Common myeloid progenitor, CD34-positive (primary cell): ENCODE results near the gene MPHOSPH6.

ENCODE experiments used
- CTCF ChIA-PET: fragments of 350-600 bp; sonication (Branson Sonifier 250); formaldehyde crosslinking; loops from one replicate; lab custom pipeline; 2021; ENCODE audit warnings: antibody characterized with exemption; lab: Charles Lee
- POLR2A ChIA-PET: fragments of 350-600 bp; sonication (Branson Sonifier 250); formaldehyde crosslinking; loops from one replicate; lab custom pipeline; 2021; ENCODE audit warnings: antibody characterized with exemption; lab: Charles Lee
- DNase-seq, 3 donors: peaks; one replicate each; pipeline versions ENCODE4 v3.0.0 to v3.0.0-alpha.2; 2013
- H3K27ac ChIP-seq, 2 experiments: 1 replicate in 1 of 2; 2 replicates in 1 of 2; pipeline ENCODE4 v1.7.0; 2013; ENCODE audit warnings: inconsistent platforms in 2 of 2, low read length in 2 of 2, mild to moderate bottlenecking in 2 of 2, low read depth in 1 of 2, moderate library complexity in 1 of 2; ENCODE audit not compliant: severe bottlenecking in 2 of 2, insufficient read depth in 1 of 2, poor library complexity in 1 of 2
- H3K27me3 ChIP-seq, 5 experiments: replicated peaks in 2 of 5; 1 replicate in 3 of 5; 2 replicates in 2 of 5; pipeline versions ENCODE4 v1.6.1 to v1.7.0; 2013; ENCODE audit warnings: low read length in 4 of 5, mild to moderate bottlenecking in 2 of 5, moderate library complexity in 2 of 5, inconsistent platforms in 1 of 5; ENCODE audit not compliant: insufficient read depth in 5 of 5, control insufficient read depth in 4 of 5
- H3K36me3 ChIP-seq, 4 experiments: 1 replicate in 2 of 4; 2 replicates in 2 of 4; pipeline versions ENCODE4 v1.6.1 to v1.7.0; 2013; ENCODE audit warnings: low read length in 3 of 4, control low read depth in 1 of 4, mild to moderate bottlenecking in 1 of 4; ENCODE audit not compliant: control insufficient read depth in 4 of 4, insufficient read depth in 4 of 4
- H3K4me1 ChIP-seq, 4 experiments: 1 replicate in 3 of 4; 2 replicates in 1 of 4; pipeline versions ENCODE4 v1.6.1 to v1.7.1; 2013; ENCODE audit warnings: low read length in 3 of 4, mild to moderate bottlenecking in 3 of 4, control low read depth in 1 of 4, inconsistent platforms in 1 of 4, moderate library complexity in 1 of 4; ENCODE audit not compliant: control insufficient read depth in 4 of 4, insufficient read depth in 4 of 4; ENCODE audit errors: control extremely low read depth in 1 of 4
- H3K4me3 ChIP-seq, 7 experiments: 1 replicate in 4 of 7; 2 replicates in 3 of 7; pipeline versions ENCODE4 v1.5.1 to v1.7.0; 2013; ENCODE audit warnings: mild to moderate bottlenecking in 7 of 7, low read length in 6 of 7, moderate library complexity in 6 of 7, inconsistent platforms in 2 of 7, low read depth in 2 of 7, control low read depth in 1 of 7; ENCODE audit not compliant: insufficient read depth in 4 of 7, control insufficient read depth in 1 of 7; ENCODE audit errors: extremely low read depth in 1 of 7
- H3K9me3 ChIP-seq, 5 experiments: 1 replicate in 4 of 5; 2 replicates in 1 of 5; pipeline versions ENCODE4 v1.6.1 to v1.7.1; 2013; ENCODE audit warnings: low read length in 4 of 5, mild to moderate bottlenecking in 2 of 5, inconsistent platforms in 1 of 5, low read depth in 1 of 5, moderate library complexity in 1 of 5; ENCODE audit not compliant: control insufficient read depth in 4 of 5, insufficient read depth in 2 of 5; ENCODE audit errors: control extremely low read depth in 1 of 5
- WGBS: methylation state at CpG from one replicate; pipeline ENCODE4 v1.1.5; 2013; ENCODE audit not compliant: insufficient coverage; 5-methylcytosine and 5-hydroxymethylcytosine counted together

MPHOSPH6 gene

DNA sequence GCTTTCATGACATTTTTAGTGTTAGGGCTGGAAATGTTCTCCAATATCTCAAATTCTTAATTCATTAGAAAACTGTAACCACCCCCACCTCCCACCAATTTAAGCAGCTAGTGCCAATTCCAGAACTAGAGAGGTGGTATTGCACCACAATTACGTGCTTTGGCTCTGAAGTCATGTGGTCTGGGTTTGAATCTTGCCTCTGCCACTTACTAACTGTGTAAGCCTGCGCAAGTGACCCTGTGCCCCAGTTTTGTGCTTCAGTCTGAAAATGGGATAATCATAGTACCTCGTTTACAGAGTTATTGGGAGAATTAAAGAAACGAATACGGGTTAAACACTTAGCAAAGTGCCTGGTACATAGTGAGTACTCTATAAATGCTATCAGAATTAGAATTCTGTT lies 14.2 kb upstream of the MPHOSPH6 start:
- Histone ChIP-seq H3K36me3 (no peaks in the 10 kb centered on the region), H3K9me3 (no peaks in the 10 kb centered on the region), H3K27ac (no peak overlapping the region), H3K27me3 (peaks cover 0 to 5% (median 3%) of the 10 kb centered on the region in 5 experiments), H3K4me1 (no peaks in the 10 kb centered on the region), H3K4me3 (no peak overlapping the region)
- CTCF ChIA-PET, result no interaction called here
- POLR2A ChIA-PET, result no interaction called here
- DNase-seq, result no peak
- WGBS, result 91% methylated on average over 5 of the region's 5 CpGs

DNA sequence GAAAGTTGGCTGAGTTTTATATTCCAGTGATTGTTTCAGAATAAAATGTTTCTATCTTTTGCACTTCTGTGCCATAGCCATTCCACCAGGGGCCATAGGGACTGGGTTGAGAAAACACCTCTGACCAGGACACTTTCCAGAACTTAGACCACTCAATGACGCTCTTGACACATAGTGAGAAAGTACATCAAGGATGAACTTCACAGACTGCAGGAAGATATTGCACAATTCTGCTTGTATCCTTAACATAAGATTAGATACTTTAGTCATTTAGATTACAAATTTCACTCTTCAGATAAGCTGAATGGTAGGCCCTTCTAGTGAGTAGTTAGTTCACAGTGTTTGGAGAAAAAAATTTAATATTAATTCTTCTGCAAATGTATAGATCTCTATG lies 13.0 kb upstream of the MPHOSPH6 start:
- no peak overlapping the region for H3K27ac ChIP-seq
- POLR2A ChIA-PET, result no interaction called here
- no peaks in the 10 kb centered on the region for H3K9me3 ChIP-seq
- DNase-seq, result no peak
- H3K27me3 ChIP-seq, result peaks cover 0 to 7% (median 3%) of the 10 kb centered on the region in 5 experiments
- no CpG with 5 or more reads among the region's 1 CpG for WGBS
- no peaks in the 10 kb centered on the region for H3K4me1 ChIP-seq
- H3K36me3 ChIP-seq, result no peaks in the 10 kb centered on the region
- H3K4me3 ChIP-seq, result no peak overlapping the region
- CTCF ChIA-PET, result no interaction called here

DNA sequence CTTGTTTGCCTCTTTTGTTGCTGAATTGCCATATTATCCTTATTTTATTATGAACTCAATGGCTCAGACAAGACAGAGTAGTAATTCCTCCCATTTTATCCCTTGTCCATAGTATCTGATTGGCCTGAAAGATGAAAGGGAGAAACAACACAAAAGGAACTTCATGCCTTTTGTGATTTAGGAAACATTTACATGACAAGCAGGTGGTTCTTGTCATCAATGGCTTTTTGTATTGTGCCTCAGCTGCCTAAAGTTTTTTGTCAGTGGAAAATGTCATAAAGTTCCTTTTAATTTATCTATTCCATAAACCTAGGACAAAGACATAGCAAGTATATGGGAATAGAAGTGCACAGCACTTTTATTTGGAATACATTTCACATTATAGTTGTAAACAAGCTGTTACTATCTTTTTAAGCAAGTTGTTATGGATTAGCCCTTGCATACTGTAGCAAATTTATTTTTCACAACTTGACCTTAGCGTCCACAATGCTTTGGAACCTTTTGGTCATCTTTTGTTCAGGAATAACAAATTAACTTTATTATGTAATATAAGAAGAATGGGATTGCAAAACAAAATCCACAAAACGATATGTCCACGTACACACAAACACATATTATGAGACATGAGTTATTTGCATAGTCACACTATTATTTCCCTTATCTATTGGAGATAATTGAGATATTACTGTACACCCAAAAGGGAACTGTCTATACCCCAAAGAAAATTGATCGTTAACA lies 12.4 kb upstream of the MPHOSPH6 start:
- Histone ChIP-seq H3K27ac (no peak overlapping the region), H3K27me3 (peaks cover 0 to 9% (median 3%) of the 10 kb centered on the region in 5 experiments), H3K9me3 (no peaks in the 10 kb centered on the region), H3K4me3 (no peak overlapping the region), H3K36me3 (no peaks in the 10 kb centered on the region), H3K4me1 (no peaks in the 10 kb centered on the region)
- WGBS, result no CpG with 5 or more reads among the region's 4 CpGs
- no peak for DNase-seq
- POLR2A ChIA-PET, result no interaction called here
- CTCF ChIA-PET, result interaction anchor here (0.6 kb wide), 1 partner anchor 76 kb away, joined by 3 read pairs; no protein-coding TSS in a partner anchor

DNA sequence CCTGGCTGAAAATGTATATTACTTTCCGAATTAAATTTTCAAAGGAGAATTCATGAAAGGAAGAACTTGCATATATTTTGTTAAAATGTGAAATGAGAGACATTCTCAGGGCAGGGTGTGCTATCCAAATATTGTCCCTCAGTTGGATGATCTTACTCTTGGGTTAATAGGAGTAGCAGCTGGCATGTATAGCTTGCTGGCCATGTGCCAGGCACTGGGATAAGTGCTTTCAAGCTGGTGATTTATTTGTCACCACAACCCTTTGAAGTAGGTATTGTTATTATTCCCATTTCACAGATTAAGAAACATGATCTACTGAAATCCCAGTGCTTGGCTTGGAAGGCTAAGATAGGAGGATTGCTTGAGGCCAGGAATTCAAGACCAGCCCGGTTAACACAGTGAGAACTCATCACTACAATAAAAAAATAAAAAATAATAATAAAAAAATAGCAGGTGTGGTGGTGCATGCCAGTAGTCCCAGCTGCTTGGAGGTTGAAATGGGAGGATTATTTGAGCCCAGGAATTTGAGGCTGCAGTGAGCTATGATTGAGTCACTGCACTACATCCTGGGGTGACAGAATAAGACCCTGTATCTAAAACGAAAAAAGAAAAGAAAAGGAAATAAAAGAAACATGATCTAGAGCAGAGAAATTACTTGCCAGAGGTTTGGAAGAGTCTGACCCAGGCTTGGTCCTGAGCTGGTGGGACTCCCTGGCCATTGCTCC lies 11.6 kb upstream of the MPHOSPH6 start:
- WGBS, result 87% methylated on average over 2 of the region's 3 CpGs
- H3K9me3 ChIP-seq, result no peaks in the 10 kb centered on the region
- H3K4me1 ChIP-seq, result no peaks in the 10 kb centered on the region
- no peaks in the 10 kb centered on the region for H3K36me3 ChIP-seq
- no peak for DNase-seq
- ChIA-PET CTCF (interaction anchor here (0.6 to 0.7 kb wide), 2 partner anchors 9 to 75 kb away, joined by 3 read pairs; no protein-coding TSS in a partner anchor), POLR2A (no interaction called here)
- no peak overlapping the region for H3K4me3 ChIP-seq
- H3K27ac ChIP-seq, result no peak overlapping the region
- H3K27me3 ChIP-seq, result peaks cover 0 to 11% (median 0%) of the 10 kb centered on the region in 5 experiments

DNA sequence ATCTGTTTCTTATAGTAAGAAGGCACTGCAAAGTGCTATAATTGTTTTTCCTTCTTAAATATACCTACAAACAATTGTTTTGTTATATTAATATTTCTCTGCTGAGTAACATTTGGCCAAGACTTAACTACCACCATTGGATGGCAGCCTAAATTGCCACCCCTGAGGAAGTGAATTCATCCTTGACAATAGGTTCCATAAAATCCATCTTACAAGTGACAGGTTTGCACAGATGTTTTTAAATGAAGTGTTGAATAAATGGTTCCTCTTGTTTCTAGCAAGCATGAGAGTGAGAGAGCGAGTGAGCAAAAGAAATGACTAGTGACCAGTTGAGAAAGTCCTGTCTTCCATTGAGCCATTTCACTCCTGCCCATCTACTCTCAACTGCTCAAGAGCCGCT lies 8.3 kb upstream of the MPHOSPH6 start:
- ChIA-PET CTCF (no interaction called here), POLR2A (no interaction called here)
- Histone ChIP-seq H3K4me3 (no peak overlapping the region), H3K27ac (no peak overlapping the region), H3K9me3 (no peaks in the 10 kb centered on the region), H3K4me1 (no peaks in the 10 kb centered on the region), H3K36me3 (no peaks in the 10 kb centered on the region), H3K27me3 (peaks cover 0 to 22% (median 9%) of the 10 kb centered on the region in 5 experiments)
- DNase-seq, result no peak
- 100% methylated on average over 1 of the region's 2 CpGs for WGBS

DNA sequence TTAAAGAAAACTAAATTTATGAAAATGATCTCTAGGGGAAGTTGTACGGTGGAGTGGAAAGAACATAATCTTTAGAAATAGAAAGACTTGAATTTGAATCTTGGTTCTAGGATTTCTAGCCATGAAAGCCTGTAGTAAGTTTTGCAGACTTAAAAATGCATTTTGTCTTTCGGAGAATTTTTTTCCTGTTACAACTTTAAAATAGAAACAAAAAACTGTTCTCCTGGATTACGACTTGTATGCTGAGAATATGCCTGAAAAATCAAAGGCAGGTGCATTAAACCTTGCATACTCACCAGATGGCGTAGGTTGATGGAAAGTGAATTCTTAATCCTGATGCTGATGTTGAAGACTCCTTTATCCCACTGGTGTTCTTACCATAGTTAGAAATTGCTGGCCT lies 7.5 kb upstream of the MPHOSPH6 start:
- no peak overlapping the region for H3K27ac ChIP-seq
- H3K4me3 ChIP-seq, result no peak overlapping the region
- WGBS, result 100% methylated on average over 3 of the region's 4 CpGs
- peaks cover 5 to 25% (median 9%) of the 10 kb centered on the region in 5 experiments for H3K27me3 ChIP-seq
- ChIA-PET CTCF (no interaction called here), POLR2A (no interaction called here)
- no peaks in the 10 kb centered on the region for H3K4me1 ChIP-seq
- no peak for DNase-seq
- H3K9me3 ChIP-seq, result no peaks in the 10 kb centered on the region
- no peaks in the 10 kb centered on the region for H3K36me3 ChIP-seq

DNA sequence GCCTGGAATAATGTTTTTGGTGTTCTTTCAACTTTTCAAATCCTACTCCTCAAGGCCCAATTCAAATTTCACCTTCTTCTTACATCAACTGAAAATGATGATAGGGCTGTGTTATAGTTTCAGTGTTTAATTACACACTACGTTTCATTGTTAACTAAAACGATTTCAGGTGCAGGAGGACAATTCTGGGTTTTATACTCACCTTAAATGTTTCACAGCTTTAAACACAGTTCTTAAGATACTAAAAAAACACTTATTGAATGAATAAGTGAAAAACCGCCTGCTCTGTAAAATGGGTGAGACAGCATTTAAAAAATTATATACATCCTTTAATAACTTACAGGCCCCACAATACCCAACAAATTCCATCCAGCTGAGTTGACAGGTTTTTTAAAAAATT lies 6.2 kb upstream of the MPHOSPH6 start:
- no peak for DNase-seq
- ChIA-PET POLR2A (no interaction called here), CTCF (interaction anchor here (0.9 kb wide), 1 partner anchor 56 kb away, joined by 3 read pairs; no protein-coding TSS in a partner anchor)
- Histone ChIP-seq H3K36me3 (no peaks in the 10 kb centered on the region), H3K27ac (no peak overlapping the region), H3K4me1 (no peaks in the 10 kb centered on the region), H3K9me3 (no peaks in the 10 kb centered on the region), H3K4me3 (no peak overlapping the region), H3K27me3 (peaks cover 8 to 31% (median 19%) of the 10 kb centered on the region in 5 experiments)
- WGBS, result no CpG with 5 or more reads among the region's 3 CpGs
